ENCODE data around the gene CNN2. TPM values are rescaled to one million over a fixed set of nuclear protein-coding genes. Genes with fewer than 3 reads are reported as not detected.
A peak's percentile ranks its signal among the peaks of the same experiment; 100 is the strongest.

CNN2 gene
- total and polyA plus RNA-seq, 2 of the 13 experiments (the other 11 are each of a cell fraction or from before 2014, with no cell fraction given), result 63.6 to 70.0 TPM

- TF ChIP-seq GMEB2 (CRISPR knock-in tag; IDR thresholded peaks at IDR 0.05; ENCODE audit: low read depth) (no peak), E2F2 (CRISPR knock-in tag; IDR thresholded peaks at IDR 0.05; ENCODE audit: borderline replicate concordance) (no peak), ZNF83 (CRISPR knock-in tag; IDR thresholded peaks at IDR 0.05; ENCODE audit: borderline replicate concordance) (peak; percentile 47; the same call in 1 of the 2 replicates), ZNF296 (CRISPR knock-in tag; conservative IDR thresholded peaks at IDR 0.05) (no peak), SYNCRIP (IDR thresholded peaks at IDR 0.05; ENCODE audit: insufficient read depth, low read depth, low read length) (no peak), GZF1 (CRISPR knock-in tag; IDR thresholded peaks at IDR 0.05) (no peak), ZNF781 (CRISPR knock-in tag; IDR thresholded peaks at IDR 0.05; ENCODE audit: borderline replicate concordance, not compliant biosample characterization) (no peak), ZNF629 (CRISPR knock-in tag; conservative IDR thresholded peaks at IDR 0.05) (peak; percentile 54), YEATS4 (CRISPR knock-in tag; IDR thresholded peaks at IDR 0.05; ENCODE audit: borderline replicate concordance) (no peak; the same call in 1 of the 2 replicates), HIC2 (CRISPR knock-in tag; IDR thresholded peaks at IDR 0.05; ENCODE audit: low read depth) (peak; percentile 67; the same call in 1 of the 2 replicates), KMT2B (CRISPR knock-in tag; IDR thresholded peaks at IDR 0.05) (no peak; the same call in 1 of the 2 replicates), ZNF275 (CRISPR knock-in tag; IDR thresholded peaks at IDR 0.05; ENCODE audit: borderline replicate concordance) (no peak), GABPB1 (CRISPR knock-in tag; IDR thresholded peaks at IDR 0.05) (no peak), JDP2 (CRISPR knock-in tag; IDR thresholded peaks at IDR 0.05; ENCODE audit: borderline replicate concordance) (no peak), ZFP36L2 (CRISPR knock-in tag; IDR thresholded peaks at IDR 0.05) (no peak), FLYWCH1 (CRISPR knock-in tag; IDR thresholded peaks at IDR 0.05) (no peak), SNAPC4 (CRISPR knock-in tag; IDR thresholded peaks at IDR 0.05) (no peak), MTF1 (CRISPR knock-in tag; IDR thresholded peaks at IDR 0.05) (no peak), SNAPC5 (CRISPR knock-in tag; IDR thresholded peaks at IDR 0.05; ENCODE audit: borderline replicate concordance) (no peak)
These were observed 39.9 kb downstream of the CNN2 start (continued) for GRCh38 chr19:1066251-1066747.

Measured in HepG2 (cell line).